H1 (cell line): ENCODE data around the gene DNLZ. TPM values are rescaled to one million over a fixed set of nuclear protein-coding genes. Genes with fewer than 3 reads are reported as not detected.

Experiments used
- CHD7 ChIP-seq: fragments of 300-600 bp; sonication (generic); IDR thresholded peaks from 2 replicates; pipeline ENCODE4 v1.7.1; 2012; ENCODE audit warnings: low read length, moderate library complexity, mild to moderate bottlenecking, inconsistent platforms; ENCODE audit not compliant: insufficient replicate concordance
- CREB1 ChIP-seq: IDR thresholded peaks from 2 replicates; pipeline ENCODE4 v1.6.1; 2012; ENCODE audit warnings: inconsistent platforms
- polyA plus RNA-seq, 7 experiments: library from polyadenylated mRNA; depleted of rRNA in 3 of 7; stranded (reverse) in 5 of 7; unstranded in 2 of 7; fragments of >200 nt in 5 of 7; fragments of 200-250 nt in 2 of 7; gene quantifications; 1 replicate in 5 of 7; 2 replicates in 1 of 7; 4 replicates in 1 of 7; pipeline versions ENCODE4 v1.2.1 to v1.2.3, GENCODE V29; 2011 to 2013; ENCODE audit warnings: missing spikeins in 2 of 7, mixed read lengths in 2 of 7
- total RNA-seq: library from RNA; stranded (reverse); fragmentation: NEBNext Ultra II Directional; extraction: Animal tissue kit (Norgen Biotek cat#: 25700); gene quantifications from 2 replicates; pipeline ENCODE4 v1.2.1, GENCODE V29; 2021

The DNLZ gene
- total and polyA plus RNA-seq, 2 of the 8 experiments (the other 6 are each of a cell fraction or from before 2014, with no cell fraction given), result 11.6 to 17.9 TPM

GRCh38 chr9:136366826-136367225, 3.3 kb upstream of the DNLZ start (continued):
- TF ChIP-seq CREB1, result no peak
- no peak for TF ChIP-seq CHD7
